Brain microvascular endothelial cell (primary cell): Measurements from ENCODE around the gene DIP2B.

Source experiments
- DNase-seq: peaks from one replicate; pipeline ENCODE4 v3.0.0-alpha.2; 2020
- H3K27ac ChIP-seq: fragments of 250-450 bp; sonication (Bioruptor Pico); 2 replicates; pipeline ENCODE4 v1.5.1; 2020; ENCODE audit warnings: mild to moderate bottlenecking, moderate library complexity
- H3K27me3 ChIP-seq: fragments of 250-450 bp; sonication (Bioruptor Pico); replicated peaks from 2 replicates; pipeline ENCODE4 v1.5.1; 2020; ENCODE audit warnings: mild to moderate bottlenecking
- H3K36me3 ChIP-seq: fragments of 250-450 bp; sonication (Bioruptor Pico); replicated peaks from 2 replicates; pipeline ENCODE4 v1.5.1; 2020; ENCODE audit warnings: mild to moderate bottlenecking
- H3K4me3 ChIP-seq: 2 replicates; pipeline ENCODE4 v1.5.1; 2011; ENCODE audit warnings: low read depth, mild to moderate bottlenecking, control low read depth, low read length, moderate library complexity
- CTCF ChIP-seq: IDR thresholded peaks from 2 replicates; pipeline ENCODE4 v1.5.1; 2011; ENCODE audit warnings: low read depth, mild to moderate bottlenecking, moderate library complexity, low read length, control low read depth, inconsistent platforms; ENCODE audit errors: missing control alignments
- in situ Hi-C: cut with HindIII; loops from 2 replicates; pipeline ENCODE4 v1.10.0; 2017; ENCODE audit warnings: low sequenced_read_pairs, low pct_ligation_motif_present

Gene DIP2B

DNA sequence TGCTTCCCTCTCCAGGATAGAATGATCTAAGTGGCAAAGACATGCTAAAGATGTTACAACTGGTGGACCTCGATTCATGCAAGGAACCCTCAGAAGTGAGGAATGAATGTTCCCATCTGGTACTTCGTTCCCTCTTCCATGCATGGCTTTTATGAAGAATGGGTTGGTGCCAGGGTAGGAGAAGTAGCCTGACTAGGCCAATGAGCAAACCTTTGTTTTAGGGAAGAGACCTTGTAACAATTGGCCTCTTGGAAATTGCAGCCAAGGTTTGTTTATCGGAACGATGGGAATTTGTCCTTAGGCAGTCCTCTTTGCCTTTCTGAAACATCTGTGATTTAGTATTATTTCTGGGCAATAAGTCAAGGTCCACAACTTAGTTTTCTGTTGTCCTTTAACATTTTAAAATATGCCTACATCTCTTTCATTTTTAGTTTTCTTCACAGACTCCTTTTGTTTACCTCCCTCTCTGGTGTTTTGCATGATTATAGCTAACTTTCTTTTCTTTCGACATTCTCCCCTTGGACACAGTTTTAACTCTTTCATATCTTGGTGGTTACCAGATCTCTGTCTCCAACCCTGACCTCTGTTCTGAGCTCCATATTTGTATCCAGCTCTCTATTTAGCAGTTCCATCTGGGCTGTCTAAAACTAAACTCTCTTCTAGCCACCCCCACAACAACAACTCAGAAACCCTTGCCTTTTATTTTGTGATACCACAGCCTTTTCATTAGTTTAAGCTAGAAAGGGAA lies 70.0 kb downstream of the DIP2B start:
- H3K27ac ChIP-seq, result no peak overlapping the region
- no peaks in the 10 kb centered on the region for H3K27me3 ChIP-seq
- no peak overlapping the region for H3K4me3 ChIP-seq
- no peak for TF ChIP-seq CTCF
- no peak for DNase-seq
- no peaks in the 10 kb centered on the region for H3K36me3 ChIP-seq
- in situ Hi-C loops, result no loop called here

GRCh38 chr12:50579757-50580267 lies 75.0 kb downstream of the DIP2B start:
- H3K27ac ChIP-seq, result no peak overlapping the region
- in situ Hi-C loops, result no loop called here
- H3K36me3 ChIP-seq, result no peaks in the 10 kb centered on the region
- DNase-seq, result no peak
- TF ChIP-seq CTCF, result no peak
- no peaks in the 10 kb centered on the region for H3K27me3 ChIP-seq
- no peak overlapping the region for H3K4me3 ChIP-seq

DNA sequence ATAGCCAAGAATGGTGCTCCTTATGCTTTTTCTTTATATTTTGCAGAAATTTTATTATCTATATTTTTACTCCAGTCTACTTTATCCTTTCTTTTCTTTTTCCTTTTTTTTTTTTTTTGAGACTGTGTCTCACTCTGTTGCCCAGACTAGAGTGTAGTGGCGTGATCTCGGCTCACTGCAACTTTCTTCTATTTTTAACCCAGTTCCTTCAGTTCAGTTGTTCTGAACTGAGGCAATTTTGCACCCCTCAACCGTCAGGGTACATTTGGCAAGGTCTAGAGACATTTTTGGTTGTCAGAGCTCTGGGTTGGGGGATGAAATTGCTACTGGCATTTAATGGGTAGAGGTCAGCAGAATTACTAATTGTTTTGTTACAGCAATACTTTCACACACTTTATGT lies 75.7 kb downstream of the DIP2B start:
- no peak overlapping the region for H3K27ac ChIP-seq
- DNase-seq, result no peak
- no peak overlapping the region for H3K4me3 ChIP-seq
- H3K27me3 ChIP-seq, result no peaks in the 10 kb centered on the region
- TF ChIP-seq CTCF, result no peak
- no peaks in the 10 kb centered on the region for H3K36me3 ChIP-seq
- in situ Hi-C loops, result no loop called here

DNA sequence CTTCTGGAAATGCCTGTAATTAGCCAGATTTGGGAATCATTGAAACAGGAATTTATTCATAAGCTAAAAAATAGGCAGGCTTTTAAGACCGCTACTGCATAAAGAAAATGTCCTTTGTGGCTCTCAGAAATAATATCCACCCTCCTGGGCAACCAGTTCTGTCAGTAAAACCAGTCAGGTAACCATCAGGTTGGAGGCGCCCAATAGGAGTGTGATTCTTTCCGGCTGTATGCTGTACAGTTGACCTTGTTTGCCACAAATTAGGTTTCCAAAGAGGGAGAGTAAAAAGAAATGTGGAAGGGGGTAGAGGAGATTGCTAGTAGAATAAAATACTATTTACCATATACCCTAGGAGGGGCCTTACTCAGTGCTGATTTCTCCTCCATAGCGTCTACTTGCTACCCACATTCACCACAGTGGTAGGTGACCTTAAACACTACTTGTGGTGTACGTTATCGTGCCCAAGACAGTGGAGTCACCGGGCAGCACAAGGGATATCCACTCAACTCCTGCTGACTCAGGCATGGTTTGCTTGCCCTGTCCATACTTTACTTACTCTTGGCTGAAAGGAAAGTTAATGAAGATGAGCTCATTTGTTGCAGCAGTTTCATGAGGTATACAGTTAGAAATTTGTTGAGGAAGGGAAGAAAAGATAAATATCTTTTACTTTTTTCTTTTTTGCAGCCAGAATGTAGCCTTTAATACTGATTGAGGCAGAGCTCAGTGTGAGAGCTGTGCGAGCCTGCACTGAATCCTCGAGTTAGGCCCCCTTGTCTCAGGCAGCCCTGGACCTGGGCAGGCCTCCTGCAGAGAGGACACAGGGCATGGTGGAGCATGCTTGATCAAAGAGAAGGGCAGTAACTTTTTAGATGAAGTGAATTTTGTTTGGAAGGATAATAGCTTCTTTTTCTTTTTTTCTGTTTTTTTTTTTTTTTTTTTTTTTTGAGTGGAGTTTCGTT lies 76.7 kb downstream of the DIP2B start:
- H3K36me3 ChIP-seq, result no peaks in the 10 kb centered on the region
- H3K27ac ChIP-seq, result no peak overlapping the region
- TF ChIP-seq CTCF, result no peak
- in situ Hi-C loops, result no loop called here
- DNase-seq, result no peak
- no peaks in the 10 kb centered on the region for H3K27me3 ChIP-seq
- no peak overlapping the region for H3K4me3 ChIP-seq

GRCh38 chr12:50584135-50584534 lies 79.3 kb downstream of the DIP2B start:
- no peak overlapping the region for H3K27ac ChIP-seq
- H3K27me3 ChIP-seq, result no peaks in the 10 kb centered on the region
- no peak overlapping the region for H3K4me3 ChIP-seq
- in situ Hi-C loops, result no loop called here
- no peak for TF ChIP-seq CTCF
- no peak for DNase-seq
- H3K36me3 ChIP-seq, result no peaks in the 10 kb centered on the region
